OCI-LY1 (cell line): ENCODE data around the gene TANGO6.

ENCODE experiments used
- H2AFZ ChIP-seq: fragments of 200-600 bp; sonication (generic), shearing (Covaris generic); 2 replicates; pipeline ENCODE4 v1.6.0; 2014; ENCODE audit warnings: antibody characterized with exemption, mild to moderate bottlenecking, low read length
- H3F3A ChIP-seq: fragments of 200-600 bp; sonication (generic), shearing (Covaris generic); 2 replicates; pipeline ENCODE4 v1.6.0; 2014; ENCODE audit warnings: mild to moderate bottlenecking, antibody characterized with exemption, low read length, moderate library complexity; ENCODE audit not compliant: insufficient read depth
- H3K27ac ChIP-seq: fragments of 200-600 bp; sonication (generic); 2 replicates; pipeline ENCODE4 v1.5.1; 2014; ENCODE audit warnings: low read length, mixed run types, mild to moderate bottlenecking, low read depth; ENCODE audit not compliant: poor library complexity, severe bottlenecking
- H3K27me3 ChIP-seq: fragments of 200-600 bp; sonication (generic); 2 replicates; pipeline ENCODE4 v1.6.0; 2014; ENCODE audit warnings: antibody characterized with exemption, mild to moderate bottlenecking, low read length, moderate library complexity; ENCODE audit not compliant: insufficient read depth
- H3K36me3 ChIP-seq: fragments of 200-600 bp; sonication (generic); 2 replicates; pipeline ENCODE4 v1.6.1; 2014; ENCODE audit warnings: mild to moderate bottlenecking, antibody characterized with exemption, low read length, moderate library complexity, mixed read lengths; ENCODE audit not compliant: insufficient read depth
- H3K4me1 ChIP-seq: fragments of 200-600 bp; sonication (generic); 2 replicates; pipeline ENCODE4 v1.5.1; 2014; ENCODE audit warnings: mild to moderate bottlenecking, low read length, moderate library complexity; ENCODE audit not compliant: insufficient read depth, severe bottlenecking
- H3K4me2 ChIP-seq: fragments of 200-600 bp; sonication (generic), shearing (Covaris generic); 2 replicates; pipeline ENCODE4 v1.6.1; 2014; ENCODE audit warnings: low read length
- H3K4me3 ChIP-seq: fragments of 200-600 bp; sonication (generic); 2 replicates; pipeline ENCODE4 v1.5.1; 2014; ENCODE audit warnings: low read length, low read depth, mild to moderate bottlenecking, mixed read lengths; ENCODE audit not compliant: poor library complexity, severe bottlenecking
- H3K79me2 ChIP-seq: fragments of 200-600 bp; shearing (Covaris generic); 2 replicates; pipeline ENCODE4 v1.6.1; 2016; ENCODE audit warnings: mixed run types, low read length, mixed read lengths; ENCODE audit not compliant: insufficient read depth
- H3K9ac ChIP-seq: fragments of 200-600 bp; sonication (generic), shearing (Covaris generic); 2 replicates; pipeline ENCODE4 v1.6.1; 2014; ENCODE audit warnings: mild to moderate bottlenecking, low read length, mixed read lengths
- H3K9me2 ChIP-seq: fragments of 200-600 bp; sonication (generic), shearing (Covaris generic); 2 replicates; pipeline ENCODE4 v1.6.1; 2014; ENCODE audit warnings: low read depth, mild to moderate bottlenecking, low read length, mixed read lengths
- H3K9me3 ChIP-seq: fragments of 200-600 bp; shearing (Covaris generic); 2 replicates; pipeline ENCODE4 v1.6.1; 2014; ENCODE audit warnings: low read length, mixed read lengths
- H4K20me1 ChIP-seq: fragments of 200-600 bp; sonication (generic), shearing (Covaris generic); 2 replicates; pipeline ENCODE4 v1.6.0; 2016; ENCODE audit warnings: mild to moderate bottlenecking, low read length; ENCODE audit not compliant: insufficient read depth
- EZH2 ChIP-seq: fragments of 200-600 bp; sonication (generic), shearing (Covaris generic); IDR thresholded peaks from 2 replicates; pipeline ENCODE4 v1.8.0; 2017; ENCODE audit warnings: borderline replicate concordance, mixed run types, mild to moderate bottlenecking, antibody characterized with exemption, low read length, moderate library complexity, mixed read lengths
- TF ChIP-seq, protein P1 (sequence below): fragments of 200-600 bp; sonication (generic), shearing (Covaris generic); IDR thresholded peaks from 2 replicates; pipeline ENCODE4 v1.5.1; 2017; ENCODE audit warnings: mild to moderate bottlenecking, antibody characterized with exemption, low read length, moderate library complexity, mixed read lengths

TANGO6 gene

GRCh38 chr16:69109486-69110270 lies 266.3 kb downstream of the TANGO6 start:
- Histone ChIP-seq H3F3A (no peaks in the 10 kb centered on the region), H3K4me1 (peaks cover 17% of the 10 kb centered on the region), H3K9ac (no peak overlapping the region)

GRCh38 chr16:69110406-69110805 lies 267.1 kb downstream of the TANGO6 start:
- TF ChIP-seq, protein P1, sequence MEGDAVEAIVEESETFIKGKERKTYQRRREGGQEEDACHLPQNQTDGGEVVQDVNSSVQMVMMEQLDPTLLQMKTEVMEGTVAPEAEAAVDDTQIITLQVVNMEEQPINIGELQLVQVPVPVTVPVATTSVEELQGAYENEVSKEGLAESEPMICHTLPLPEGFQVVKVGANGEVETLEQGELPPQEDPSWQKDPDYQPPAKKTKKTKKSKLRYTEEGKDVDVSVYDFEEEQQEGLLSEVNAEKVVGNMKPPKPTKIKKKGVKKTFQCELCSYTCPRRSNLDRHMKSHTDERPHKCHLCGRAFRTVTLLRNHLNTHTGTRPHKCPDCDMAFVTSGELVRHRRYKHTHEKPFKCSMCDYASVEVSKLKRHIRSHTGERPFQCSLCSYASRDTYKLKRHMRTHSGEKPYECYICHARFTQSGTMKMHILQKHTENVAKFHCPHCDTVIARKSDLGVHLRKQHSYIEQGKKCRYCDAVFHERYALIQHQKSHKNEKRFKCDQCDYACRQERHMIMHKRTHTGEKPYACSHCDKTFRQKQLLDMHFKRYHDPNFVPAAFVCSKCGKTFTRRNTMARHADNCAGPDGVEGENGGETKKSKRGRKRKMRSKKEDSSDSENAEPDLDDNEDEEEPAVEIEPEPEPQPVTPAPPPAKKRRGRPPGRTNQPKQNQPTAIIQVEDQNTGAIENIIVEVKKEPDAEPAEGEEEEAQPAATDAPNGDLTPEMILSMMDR, result no peak
- TF ChIP-seq EZH2, result no peak
- Histone ChIP-seq H2AFZ (no peak overlapping the region), H3K9ac (no peak overlapping the region), H3K4me3 (no peak overlapping the region), H4K20me1 (no peaks in the 10 kb centered on the region), H3K4me2 (no peak overlapping the region), H3K4me1 (peaks cover 17% of the 10 kb centered on the region), H3F3A (no peaks in the 10 kb centered on the region), H3K9me2 (no peaks in the 10 kb centered on the region), H3K27ac (no peak overlapping the region), H3K9me3 (no peaks in the 10 kb centered on the region), H3K36me3 (peaks cover 5% of the 10 kb centered on the region; the same call in 1 of the 2 replicates), H3K27me3 (peaks cover 10% of the 10 kb centered on the region), H3K79me2 (no peaks in the 10 kb centered on the region)

More at GRCh38 chr16:69109486-69110270, 266.3 kb downstream of the TANGO6 start:
- Histone ChIP-seq H4K20me1 (no peaks in the 10 kb centered on the region), H3K36me3 (peaks cover 5% of the 10 kb centered on the region; the same call in 1 of the 2 replicates), H3K27me3 (peaks cover 10% of the 10 kb centered on the region), H3K79me2 (no peaks in the 10 kb centered on the region), H3K9me3 (no peaks in the 10 kb centered on the region), H2AFZ (no peak overlapping the region), H3K9me2 (no peaks in the 10 kb centered on the region), H3K4me2 (no peak overlapping the region), H3K4me3 (no peak overlapping the region), H3K27ac (no peak overlapping the region)
- TF ChIP-seq EZH2, result no peak
- TF ChIP-seq, protein P1, result no peak

DNA sequence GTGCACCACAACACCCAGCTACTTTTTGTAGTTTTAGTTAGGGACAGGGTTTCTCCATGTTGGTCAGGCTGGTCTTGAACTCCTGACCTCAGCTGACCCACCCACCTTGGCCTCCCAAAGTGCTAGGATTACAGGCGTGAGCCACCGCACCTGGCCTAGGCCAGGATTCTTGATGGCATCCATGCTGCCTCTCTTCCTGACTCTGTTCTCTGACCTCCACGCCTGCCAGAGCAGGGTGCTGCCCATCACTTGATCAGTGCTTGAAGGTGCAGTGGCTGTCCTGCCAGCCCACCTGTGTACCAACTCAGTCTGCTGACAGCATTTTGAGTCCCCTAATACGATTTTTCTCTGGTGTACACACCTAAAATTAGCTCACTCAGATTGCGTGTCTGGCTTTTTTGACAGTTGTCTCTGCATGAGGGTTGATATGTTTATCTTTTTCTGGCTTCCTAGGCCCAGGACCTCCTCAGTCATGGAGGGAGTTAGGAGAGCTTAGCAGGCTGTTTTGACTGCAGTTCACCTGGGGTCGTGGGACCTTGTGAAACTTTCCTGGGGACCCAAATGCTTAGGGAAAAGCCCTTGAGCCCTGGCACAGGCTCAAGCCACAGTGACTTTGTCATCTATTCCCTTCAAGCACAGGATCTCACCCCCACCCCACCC lies 268.0 kb downstream of the TANGO6 start:
- no peak overlapping the region for H3K4me3 ChIP-seq
- H3K27me3 ChIP-seq, result peaks cover 10% of the 10 kb centered on the region
- peaks cover 13% of the 10 kb centered on the region for H3K36me3 ChIP-seq
- no peaks in the 10 kb centered on the region for H3K79me2 ChIP-seq
- H4K20me1 ChIP-seq, result no peaks in the 10 kb centered on the region
- H3K9me3 ChIP-seq, result no peaks in the 10 kb centered on the region
- no peak overlapping the region for H2AFZ ChIP-seq
- no peaks in the 10 kb centered on the region for H3F3A ChIP-seq
- peaks cover 10% of the 10 kb centered on the region for H3K4me1 ChIP-seq
- TF ChIP-seq, protein P1, result no peak
- TF ChIP-seq EZH2, result no peak
- H3K9me2 ChIP-seq, result no peaks in the 10 kb centered on the region
- no peak overlapping the region for H3K9ac ChIP-seq
- no peak overlapping the region for H3K27ac ChIP-seq
- H3K4me2 ChIP-seq, result no peak overlapping the region
